Measurements from ENCODE around the gene GPD1L. TPM values are rescaled to one million over a fixed set of nuclear protein-coding genes. Genes with fewer than 3 reads are reported as not detected.

GPD1L gene
- total and polyA plus RNA-seq, 2 of the 13 experiments (the other 11 are each of a cell fraction or from before 2014, with no cell fraction given): 4.9 to 13.7 TPM

DNA sequence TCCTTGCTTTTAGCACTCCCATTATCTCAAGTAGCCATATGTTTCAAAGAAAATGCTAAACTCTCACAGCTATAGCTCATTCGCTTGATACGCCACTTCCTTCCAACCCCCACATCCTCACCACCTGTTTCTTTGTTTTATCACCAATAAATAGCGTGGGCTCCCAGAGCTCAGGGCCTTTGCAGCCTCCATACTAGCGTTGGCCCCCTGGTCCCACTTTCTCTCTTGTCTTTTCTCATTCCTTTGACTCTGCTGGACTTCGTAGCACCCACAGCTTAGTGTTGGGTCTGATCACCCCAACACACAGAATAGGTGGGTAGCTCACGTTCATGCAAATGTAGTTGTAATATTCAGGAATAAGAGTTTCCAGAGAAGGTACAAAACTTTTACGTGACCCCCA lies 4.1 kb upstream of the GPD1L start:
- no peak overlapping the region for H3K4me3 ChIP-seq (replicated peaks in 1 of 3; ENCODE audit: insufficient read depth in 1 of 3, low read depth in 2 of 3, low read length in 3 of 3)
- in situ Hi-C loops (cut with HindIII; ENCODE audit: extremely low pct_ligation_motif_present, low pct_unique_long_range_greater_than_20kb): no loop called here
- no peak for FAIRE-seq
- H4K20me1 ChIP-seq (ENCODE audit: insufficient read depth, low read length): no peaks in the 10 kb centered on the region
- POLR2A ChIA-PET: no interaction called here
- 35% methylated on average over 7 of the region's 7 CpGs for WGBS (ENCODE audit: low lambda C conversion rate)
- H3K27ac ChIP-seq (ENCODE audit: extremely low read length, insufficient read depth, low read length): no peak overlapping the region
- peaks cover 31% of the 10 kb centered on the region for H3K4me1 ChIP-seq (ENCODE audit: insufficient read depth, low read length)
- H3K27me3 ChIP-seq (ENCODE audit: control insufficient read depth in 1 of 2, insufficient read depth in 2 of 2, low read length in 2 of 2): peaks cover 2 to 13% of the 10 kb centered on the region in 2 experiments; a peak in 2 of 5 replicates
- DNase-seq (ENCODE audit: low spot score): no peak
- H3K36me3 ChIP-seq (replicated peaks in 1 of 2; ENCODE audit: control insufficient read depth in 1 of 2, insufficient read depth in 2 of 2, low read length in 2 of 2): no peaks in the 10 kb centered on the region
- CTCF ChIA-PET (ENCODE audit: low intra/inter-chr PET ratio, low total read pairs): no interaction called here
- H3K4me2 ChIP-seq (ENCODE audit: low read depth, low read length): no peak overlapping the region
- intact Hi-C loops (cut with micrococcal nuclease; ENCODE audit: unreplicated experiment): no loop called here
- no TSS peak for BruUV-seq (replicated peaks)
- no peaks in the 10 kb centered on the region for H3K79me2 ChIP-seq (ENCODE audit: insufficient read depth, low read length)
- H2AFZ ChIP-seq (ENCODE audit: low read length): no peak overlapping the region
- TF ChIP-seq ZNF552 (CRISPR knock-in tag; IDR thresholded peaks at IDR 0.05; ENCODE audit: borderline replicate concordance): no peak
- no peak for TF ChIP-seq LCORL (IDR thresholded peaks at IDR 0.05)
- no peak for TF ChIP-seq LCORL (CRISPR knock-in tag; IDR thresholded peaks at IDR 0.05)
- TF ChIP-seq ZNF549 (CRISPR knock-in tag; IDR thresholded peaks at IDR 0.05): no peak
- TF ChIP-seq HNF4A (CRISPR knock-in tag; IDR thresholded peaks at IDR 0.05): no peak
- no peak for TF ChIP-seq ZBTB2 (CRISPR knock-in tag; IDR thresholded peaks at IDR 0.05; ENCODE audit: low read depth)
- TF ChIP-seq MEF2D (CRISPR knock-in tag; IDR thresholded peaks at IDR 0.05): no peak
- no peak for TF ChIP-seq WIZ (CRISPR knock-in tag; IDR thresholded peaks at IDR 0.05)
- no peak for TF ChIP-seq ZNF790 (CRISPR knock-in tag; IDR thresholded peaks at IDR 0.05; ENCODE audit: borderline replicate concordance)
- TF ChIP-seq E2F1 (CRISPR knock-in tag; IDR thresholded peaks at IDR 0.05): no peak
- no peak for TF ChIP-seq TCF12 (IDR thresholded peaks at IDR 0.05)
- no peak for TF ChIP-seq TCF12 (CRISPR knock-in tag; IDR thresholded peaks at IDR 0.05)
- TF ChIP-seq EP300 (IDR thresholded peaks at IDR 0.05; ENCODE audit: low read depth in 2 of 2, low read length in 2 of 2): no peak
- no peak for TF ChIP-seq EP300 (CRISPR knock-in tag; IDR thresholded peaks at IDR 0.05; ENCODE audit: borderline replicate concordance)
- TF ChIP-seq STAG1 (CRISPR knock-in tag; IDR thresholded peaks at IDR 0.05): no peak
- no peak for TF ChIP-seq ZNF570 (CRISPR knock-in tag; IDR thresholded peaks at IDR 0.05; ENCODE audit: borderline replicate concordance)
- no peak for TF ChIP-seq ZNF253 (CRISPR knock-in tag; IDR thresholded peaks at IDR 0.05; ENCODE audit: borderline replicate concordance)
- H3K9ac ChIP-seq (ENCODE audit: insufficient read depth, low read depth, low read length): no peak overlapping the region
- no peaks in the 10 kb centered on the region for H3K9me3 ChIP-seq (ENCODE audit: low read length)
- no peak for ATAC-seq
